Small intestine (tissue), 7 donors: ENCODE measurements around the gene PIEZO1. TPM values are rescaled to one million over a fixed set of nuclear protein-coding genes. Genes with fewer than 3 reads are reported as not detected.

Experiments used
- DNase-seq, 2 donors: peaks; one replicate each; pipeline versions ENCODE4 v3.0.0 to v3.0.0-alpha.2; 2013
- FAIRE-seq: peaks from 2 replicates; lab custom pipeline; 2012; peaks lifted over from hg19 to GRCh38; lab: Jason Lieb, UNC
- H3K27ac ChIP-seq, 3 donors: one replicate each; pipeline ENCODE4 v1.5.1; 2013; ENCODE audit warnings: low read length in 2 of 3, mild to moderate bottlenecking in 2 of 3, control low read depth in 1 of 3, inconsistent platforms in 1 of 3, low read depth in 1 of 3, moderate library complexity in 1 of 3
- H3K27me3 ChIP-seq, 3 donors: one replicate each; pipeline ENCODE4 v1.6.1; 2013; ENCODE audit warnings: low read length in 3 of 3, inconsistent platforms in 1 of 3; ENCODE audit not compliant: control insufficient read depth in 3 of 3, insufficient read depth in 3 of 3
- H3K36me3 ChIP-seq, 3 donors: one replicate each; pipeline ENCODE4 v1.6.1; 2013; ENCODE audit warnings: low read length in 3 of 3, inconsistent platforms in 1 of 3, low read depth in 1 of 3, mild to moderate bottlenecking in 1 of 3, moderate library complexity in 1 of 3; ENCODE audit not compliant: control insufficient read depth in 3 of 3, insufficient read depth in 2 of 3
- H3K4me1 ChIP-seq, 3 donors: one replicate each; pipeline ENCODE4 v1.6.1; 2013; ENCODE audit warnings: low read length in 2 of 3, inconsistent platforms in 1 of 3, low read depth in 1 of 3, mild to moderate bottlenecking in 1 of 3, moderate library complexity in 1 of 3; ENCODE audit not compliant: control insufficient read depth in 3 of 3, insufficient read depth in 2 of 3
- H3K4me3 ChIP-seq, 3 donors: one replicate each; pipeline ENCODE4 v1.5.1; 2013; ENCODE audit warnings: low read length in 3 of 3, control low read depth in 1 of 3, inconsistent platforms in 1 of 3, low read depth in 1 of 3, mild to moderate bottlenecking in 1 of 3, moderate library complexity in 1 of 3
- H3K9me3 ChIP-seq, 2 donors: one replicate each; pipeline ENCODE4 v1.6.1; 2013; ENCODE audit warnings: low read depth in 1 of 2, low read length in 1 of 2; ENCODE audit not compliant: control insufficient read depth in 2 of 2, insufficient read depth in 1 of 2
- WGBS, 3 donors: extraction: QIAGEN DNeasy Blood & Tissue Kit; methylation state at CpG; one replicate each; pipeline ENCODE4 v1.1.7; 2013; 5-methylcytosine and 5-hydroxymethylcytosine counted together
- polyA plus RNA-seq, 4 donors: library from polyadenylated mRNA; stranded (reverse) in 3 of 4; unstranded in 1 of 4; fragments of 200-250 nt in 3 of 4; fragments of 120-200 nt in 1 of 4; gene quantifications; one replicate each; pipeline versions ENCODE4 v1.2.1 to v1.2.3, GENCODE V29; 2013
- donor health status: healthy with polysubstance abuse.
- donor health status: control.
- donor health status: control.
- donor health status: Bipolar disorder and iron deficiency.
- donor health status: healthy.

PIEZO1 gene
- polyA plus RNA-seq, 4 donors: 22.8 to 95.0 (median 57.7) TPM

GRCh38 chr16:88700636-88701482 lies 84.2 kb downstream of the PIEZO1 start:
- WGBS, 3 donors: 49 to 78% (median 54%) methylated on average over 39 to 42 of the region's 42 CpGs
- DNase-seq (peak; percentile 42 to 68), FAIRE-seq (no peak)
- Histone ChIP-seq H3K36me3 (peaks cover 4 to 70% (median 7%) of the 10 kb centered on the region in 3 donors), H3K4me1 (peaks cover 0 to 10% (median 0%) of the 10 kb centered on the region in 3 donors), H3K4me3 (peak overlapping the region in 2 of 3 donors; percentile 26 to 42), H3K27ac (peak overlapping the region in 2 of 3 donors; percentile 81 to 91), H3K27me3 (no peaks in the 10 kb centered on the region), H3K9me3 (no peaks in the 10 kb centered on the region)

GRCh38 chr16:88700322-88700635 lies 84.7 kb downstream of the PIEZO1 start:
- Histone ChIP-seq H3K4me1 (peaks cover 0 to 7% (median 0%) of the 10 kb centered on the region in 3 donors), H3K27me3 (no peaks in the 10 kb centered on the region), H3K27ac (peak overlapping the region in 2 of 3 donors; percentile 27 to 86), H3K36me3 (peaks cover 4 to 76% (median 7%) of the 10 kb centered on the region in 3 donors), H3K4me3 (no peak overlapping the region), H3K9me3 (no peaks in the 10 kb centered on the region)
- no peak for FAIRE-seq
- 55 to 72% (median 70%) methylated on average over 14 of the region's 14 CpGs for WGBS, 3 donors
- DNase-seq: no peak

GRCh38 chr16:88699180-88699579 lies 85.8 kb downstream of the PIEZO1 start:
- no peak for FAIRE-seq
- Histone ChIP-seq H3K27ac (no peak overlapping the region), H3K36me3 (peaks cover 4 to 79% (median 7%) of the 10 kb centered on the region in 3 donors), H3K9me3 (no peaks in the 10 kb centered on the region), H3K4me1 (no peaks in the 10 kb centered on the region), H3K27me3 (no peaks in the 10 kb centered on the region), H3K4me3 (no peak overlapping the region)
- 94 to 97% (median 95%) methylated on average over 14 to 16 of the region's 16 CpGs for WGBS, 3 donors
- DNase-seq: no peak

GRCh38 chr16:88698646-88699045 lies 86.4 kb downstream of the PIEZO1 start:
- peaks cover 4 to 78% (median 7%) of the 10 kb centered on the region in 3 donors for H3K36me3 ChIP-seq
- 92 to 96% (median 92%) methylated on average over 23 to 25 of the region's 25 CpGs for WGBS, 3 donors
- no peaks in the 10 kb centered on the region for H3K27me3 ChIP-seq
- no peaks in the 10 kb centered on the region for H3K4me1 ChIP-seq
- H3K27ac ChIP-seq: no peak overlapping the region
- H3K4me3 ChIP-seq: no peak overlapping the region
- no peaks in the 10 kb centered on the region for H3K9me3 ChIP-seq
- FAIRE-seq: no peak
- no peak for DNase-seq

- FAIRE-seq: no peak
- no peak for DNase-seq
- WGBS, 3 donors: 86 to 91% (median 90%) methylated on average over 35 to 37 of the region's 37 CpGs
- no peak overlapping the region for H3K4me3 ChIP-seq
- no peaks in the 10 kb centered on the region for H3K4me1 ChIP-seq
- H3K9me3 ChIP-seq: no peaks in the 10 kb centered on the region
- H3K27ac ChIP-seq: no peak overlapping the region
- no peaks in the 10 kb centered on the region for H3K27me3 ChIP-seq
- H3K36me3 ChIP-seq: peaks cover 4 to 72% (median 7%) of the 10 kb centered on the region in 3 donors
Observed at GRCh38 chr16:88697831-88698615, 87.0 kb downstream of the PIEZO1 start.

GRCh38 chr16:88697116-88697830 lies 87.7 kb downstream of the PIEZO1 start:
- no peaks in the 10 kb centered on the region for H3K4me1 ChIP-seq
- no peak overlapping the region for H3K4me3 ChIP-seq
- 92 to 94% (median 93%) methylated on average over 39 to 47 of the region's 47 CpGs for WGBS, 3 donors
- DNase-seq (no peak), FAIRE-seq (no peak)
- H3K27me3 ChIP-seq: no peaks in the 10 kb centered on the region
- H3K36me3 ChIP-seq: peaks cover 4 to 65% (median 7%) of the 10 kb centered on the region in 3 donors
- H3K9me3 ChIP-seq: no peaks in the 10 kb centered on the region
- H3K27ac ChIP-seq: no peak overlapping the region

GRCh38 chr16:88696441-88696840 lies 88.6 kb downstream of the PIEZO1 start:
- no peak for FAIRE-seq
- no peak overlapping the region for H3K4me3 ChIP-seq
- peaks cover 4 to 63% (median 7%) of the 10 kb centered on the region in 3 donors for H3K36me3 ChIP-seq
- no peaks in the 10 kb centered on the region for H3K4me1 ChIP-seq
- H3K9me3 ChIP-seq: no peaks in the 10 kb centered on the region
- H3K27ac ChIP-seq: no peak overlapping the region
- H3K27me3 ChIP-seq: no peaks in the 10 kb centered on the region
- no peak for DNase-seq
- WGBS, 3 donors: 84 to 91% (median 86%) methylated on average over 14 of the region's 14 CpGs

- no peaks in the 10 kb centered on the region for H3K9me3 ChIP-seq
- H3K27ac ChIP-seq: no peak overlapping the region
- DNase-seq: no peak
- no peak for FAIRE-seq
- no peak overlapping the region for H3K4me3 ChIP-seq
- H3K36me3 ChIP-seq: peaks cover 4 to 56% (median 7%) of the 10 kb centered on the region in 3 donors
- H3K27me3 ChIP-seq: peaks cover 0 to 1% (median 0%) of the 10 kb centered on the region in 3 donors
- no peaks in the 10 kb centered on the region for H3K4me1 ChIP-seq
- 93 to 95% (median 94%) methylated on average over 7 of the region's 7 CpGs for WGBS, 3 donors
Observed at GRCh38 chr16:88695753-88696152, 89.3 kb downstream of the PIEZO1 start.
